Colonic mucosa (tissue), 4 donors: ENCODE data around the gene MIPOL1. TPM values are rescaled to one million over a fixed set of nuclear protein-coding genes. Genes with fewer than 3 reads are reported as not detected.

Experiments used
- DNase-seq: peaks from one replicate; pipeline ENCODE4 v3.0.0-alpha.2; 2020
- H3K27ac ChIP-seq: fragments of 200-600 bp; one replicate; pipeline ENCODE4 v1.8.0; 2021
- H3K27me3 ChIP-seq: fragments of 200-600 bp; one replicate; pipeline ENCODE4 v1.8.0; 2021
- H3K36me3 ChIP-seq: fragments of 200-600 bp; one replicate; pipeline ENCODE4 v1.8.0; 2021
- H3K4me1 ChIP-seq: fragments of 200-600 bp; one replicate; pipeline ENCODE4 v1.8.0; 2021; ENCODE audit warnings: mild to moderate bottlenecking
- H3K4me3 ChIP-seq: fragments of 200-600 bp; one replicate; pipeline ENCODE4 v1.8.0; 2021
- H3K9ac ChIP-seq, 2 donors: one replicate each; pipeline ENCODE4 v1.7.0; 2013; ENCODE audit warnings: control low read depth in 2 of 2, low read depth in 2 of 2, low read length in 2 of 2
- H3K9me3 ChIP-seq: fragments of 200-600 bp; one replicate; pipeline ENCODE4 v1.8.0; 2021
- CTCF ChIP-seq: fragments of 200-600 bp; IDR thresholded peaks from one replicate; pipeline ENCODE4 v1.8.0; 2022; ENCODE audit warnings: antibody characterized with exemption, mild to moderate bottlenecking
- intact Hi-C: fragments of 100-400 bp; cut with DNase I; formaldehyde crosslinking; loops from one replicate; pipeline ENCODE4 v1.14.1; 2022
- total RNA-seq, 2 donors: library from RNA; stranded (reverse); fragmentation: NEBNext Ultra II Directional in 1 of 2; extraction: Animal tissue kit (Norgen Biotek cat#: 25700) in 1 of 2; gene quantifications; one replicate each; pipeline ENCODE4 v1.2.1, GENCODE V29; 2021
- donor health status: healthy.
- donor health status: DM: no; HTN: no; CAD: no.
- donor health status: DM: no; HTN: no; CAD: no.

Gene MIPOL1
- total RNA-seq, 2 donors from 2014 or later = 4.9 to 7.7 TPM

- intact Hi-C loops = no loop called here
- peak; percentile 61 for DNase-seq
- H3K9ac ChIP-seq = peak overlapping the region; percentile 54 to 89
- H3K36me3 ChIP-seq = no peaks in the 10 kb centered on the region
- no peaks in the 10 kb centered on the region for H3K4me1 ChIP-seq
- peak overlapping the region; percentile 44 for H3K4me3 ChIP-seq
- H3K27ac ChIP-seq = peak overlapping the region; percentile 88
- peaks cover 7% of the 10 kb centered on the region for H3K27me3 ChIP-seq
- H3K9me3 ChIP-seq = no peaks in the 10 kb centered on the region
- TF ChIP-seq CTCF = no peak
Observed at GRCh38 chr14:37584211-37585100, 386.7 kb downstream of the MIPOL1 start.

- no peak for TF ChIP-seq CTCF
- intact Hi-C loops = no loop called here
- peaks cover 7% of the 10 kb centered on the region for H3K27me3 ChIP-seq
- H3K27ac ChIP-seq = peak overlapping the region; percentile 88
- H3K9me3 ChIP-seq = no peaks in the 10 kb centered on the region
- peak overlapping the region; percentile 44 for H3K4me3 ChIP-seq
- no peaks in the 10 kb centered on the region for H3K36me3 ChIP-seq
- peak overlapping the region; percentile 54 to 89 for H3K9ac ChIP-seq
- DNase-seq = peak; percentile 52
- no peaks in the 10 kb centered on the region for H3K4me1 ChIP-seq
Observed at GRCh38 chr14:37585101-37585511, 387.4 kb downstream of the MIPOL1 start.

GRCh38 chr14:37585971-37586796, 388.4 kb downstream of the MIPOL1 start:
- Histone ChIP-seq H3K9ac (peak overlapping the region in 1 of 2 donors; percentile 90), H3K4me1 (no peaks in the 10 kb centered on the region), H3K27ac (peak overlapping the region; percentile 88), H3K4me3 (no peak overlapping the region), H3K27me3 (peaks cover 7% of the 10 kb centered on the region), H3K9me3 (no peaks in the 10 kb centered on the region), H3K36me3 (no peaks in the 10 kb centered on the region)
- intact Hi-C loops = no loop called here
- DNase-seq = peak; percentile 52
- no peak for TF ChIP-seq CTCF

- H3K27ac ChIP-seq = peak overlapping the region; percentile 88
- H3K9ac ChIP-seq = peak overlapping the region in 1 of 2 donors; percentile 90
- H3K4me3 ChIP-seq = no peak overlapping the region
- no peaks in the 10 kb centered on the region for H3K36me3 ChIP-seq
- DNase-seq = no peak
- peaks cover 12% of the 10 kb centered on the region for H3K27me3 ChIP-seq
- no peaks in the 10 kb centered on the region for H3K4me1 ChIP-seq
- no peak for TF ChIP-seq CTCF
- intact Hi-C loops = no loop called here
- no peaks in the 10 kb centered on the region for H3K9me3 ChIP-seq
Observed at GRCh38 chr14:37586797-37587130, 389.0 kb downstream of the MIPOL1 start.

- peak overlapping the region; percentile 28 for H3K4me3 ChIP-seq
- no peak for TF ChIP-seq CTCF
- H3K27me3 ChIP-seq = peaks cover 17% of the 10 kb centered on the region
- peak overlapping the region; percentile 88 for H3K27ac ChIP-seq
- H3K9ac ChIP-seq = peak overlapping the region in 1 of 2 donors; percentile 90
- intact Hi-C loops = no loop called here
- DNase-seq = no peak
- no peaks in the 10 kb centered on the region for H3K9me3 ChIP-seq
- no peaks in the 10 kb centered on the region for H3K36me3 ChIP-seq
- H3K4me1 ChIP-seq = no peaks in the 10 kb centered on the region
Observed at GRCh38 chr14:37587131-37587803, 389.5 kb downstream of the MIPOL1 start.
